Gastrocnemius medialis (tissue), 4 donors: ENCODE data around the gene FLVCR1.

Source experiments
- CTCF ChIP-seq, 5 experiments: fragments of 450-650 bp in 3 of 5; fragments of 200-600 bp in 2 of 5; sonication (generic) in 2 of 5; IDR thresholded peaks in 4 of 5; conservative IDR thresholded peaks in 1 of 5; 1 replicate in 4 of 5; 2 replicates in 1 of 5; pipeline ENCODE4 v1.5.1; 2016 to 2019; ENCODE audit warnings: antibody characterized with exemption in 5 of 5, mild to moderate bottlenecking in 3 of 5, moderate library complexity in 3 of 5
- POLR2A ChIP-seq, 2 donors: fragments of 450-650 bp; IDR thresholded peaks; one replicate each; pipeline ENCODE4 v1.6.1; 2017; ENCODE audit warnings: antibody characterized with exemption in 2 of 2, mild to moderate bottlenecking in 2 of 2, moderate library complexity in 2 of 2

- TF ChIP-seq POLR2A (IDR thresholded peaks at IDR 0.05) (no peak), CTCF (IDR thresholded peaks at IDR 0.05 in 4 of 5, conservative IDR thresholded peaks at IDR 0.05 in 1 of 5) (no peak)
Observed at GRCh38 chr1:212899845-212900244, 41.8 kb downstream of the FLVCR1 start.
